Measurements from ENCODE around the gene STMN1.

The STMN1 gene

DNA sequence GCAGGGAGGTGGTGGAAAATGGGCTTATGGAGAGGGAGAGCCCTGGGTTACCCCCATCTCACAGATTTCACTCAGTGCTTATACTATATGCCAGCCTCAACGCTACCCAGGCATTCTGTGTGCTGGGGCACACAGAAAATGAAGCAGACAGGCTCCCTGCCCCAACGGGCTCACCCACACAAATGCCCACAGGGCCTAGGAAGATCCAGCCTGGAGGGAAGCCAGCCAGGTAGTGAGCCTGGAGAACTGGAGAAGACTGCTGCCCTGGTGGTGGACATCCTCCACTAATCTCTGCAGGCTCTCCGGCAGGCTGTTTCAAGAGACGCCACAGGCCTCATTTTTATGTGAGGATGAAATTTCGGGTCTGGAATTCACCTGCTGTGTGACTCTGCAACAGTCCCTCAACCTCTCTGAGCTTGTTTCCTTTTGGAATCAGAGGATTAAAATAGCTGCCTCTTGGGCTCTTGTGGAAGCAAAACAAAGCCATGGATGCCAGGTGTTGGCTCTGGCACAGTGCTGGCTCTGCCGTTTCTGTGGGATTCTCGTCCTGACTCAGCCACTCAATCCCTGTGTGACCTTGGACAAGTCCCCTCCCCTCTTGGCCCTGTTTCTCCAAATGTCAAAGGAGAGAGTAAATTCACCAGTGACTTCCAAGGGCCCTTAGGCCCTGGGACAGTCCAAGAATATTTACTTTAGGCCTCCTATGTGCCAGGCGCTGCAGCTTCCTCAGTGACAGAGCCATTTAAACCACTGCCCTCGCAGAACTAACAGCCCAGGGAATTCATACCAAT lies 34.3 kb downstream of the STMN1 start:
- Histone ChIP-seq H3K9me3 (ENCODE audit: control insufficient read depth, low read length) (no peaks in the 10 kb centered on the region), H2BK120ac (ENCODE audit: low read depth, low read length) (no peak overlapping the region), H3K4ac (ENCODE audit: low read depth in 1 of 2, low read length in 2 of 2) (no peak overlapping the region), H2AFZ (ENCODE audit: low read depth, low read length) (no peak overlapping the region), H3K4me3 (ENCODE audit: insufficient read depth in 1 of 2, low read depth in 1 of 2, low read length in 2 of 2) (no peak overlapping the region), H4K91ac (ENCODE audit: low read length) (no peak overlapping the region), H3K36me3 (ENCODE audit: control insufficient read depth in 1 of 2, insufficient read depth in 2 of 2, low read depth in 1 of 2, low read length in 2 of 2) (peaks cover 16 to 23% of the 10 kb centered on the region in 2 experiments), H3K18ac (ENCODE audit: low read depth in 1 of 2, low read length in 2 of 2) (no peak overlapping the region), H3K79me1 (replicated peaks; ENCODE audit: low read length, poor library complexity, severe bottlenecking) (peaks cover 25% of the 10 kb centered on the region), H3K27ac (ENCODE audit: low read length, poor library complexity, severe bottlenecking) (no peak overlapping the region), H3K9ac (ENCODE audit: low read length) (no peak overlapping the region), H4K8ac (ENCODE audit: low read length) (no peak overlapping the region), H3K4me2 (ENCODE audit: low read length, poor library complexity, severe bottlenecking) (no peak overlapping the region), H3K23ac (ENCODE audit: low read length in 2 of 2) (no peak overlapping the region), H2BK12ac (ENCODE audit: low read length in 2 of 2) (no peak overlapping the region), H2BK5ac (ENCODE audit: low read depth, low read length, poor library complexity, severe bottlenecking) (no peak overlapping the region), H2BK15ac (ENCODE audit: low read depth, poor library complexity, severe bottlenecking) (no peak overlapping the region), H3K14ac (ENCODE audit: low read length in 2 of 2) (no peak overlapping the region), H3K4me1 (ENCODE audit: control insufficient read depth, insufficient read depth, low read depth, low read length) (peaks cover 42% of the 10 kb centered on the region), H2AK5ac (ENCODE audit: low read length, severe bottlenecking) (no peak overlapping the region), H3K27me3 (ENCODE audit: control insufficient read depth in 1 of 2, insufficient read depth in 1 of 2, low read length in 2 of 2) (no peaks in the 10 kb centered on the region)
- no peak for DNase-seq
- WGBS = 89% methylated on average over 9 of the region's 9 CpGs

DNA sequence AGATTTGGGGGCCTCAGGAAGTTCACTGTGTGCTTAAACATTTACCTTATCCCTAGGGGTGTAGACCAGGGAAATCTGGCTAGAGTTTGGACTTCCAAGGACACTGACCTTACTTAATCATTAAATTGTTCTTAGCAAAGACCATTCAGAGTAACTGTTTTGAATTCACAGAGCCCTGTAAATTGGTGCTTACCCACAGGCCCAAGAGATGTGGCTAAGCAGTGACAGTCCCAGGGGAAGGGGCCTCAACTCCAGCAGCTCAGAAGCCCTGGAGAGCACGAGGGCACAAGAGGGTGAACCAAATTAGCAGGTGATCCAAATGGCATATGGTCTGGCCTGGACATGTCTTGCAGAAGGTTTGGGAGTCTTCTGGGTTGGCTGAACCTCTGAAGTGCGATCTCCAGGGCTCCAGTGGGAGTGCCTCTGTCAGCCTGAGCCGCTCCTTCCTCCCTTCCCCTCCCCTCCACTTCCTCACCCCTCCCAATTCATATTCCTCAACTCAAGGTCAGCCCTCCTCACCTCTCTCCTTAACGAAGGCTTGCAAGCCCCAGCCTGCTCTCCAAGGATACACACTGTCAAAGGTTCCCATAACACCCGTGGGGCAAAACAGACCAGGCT lies 35.0 kb downstream of the STMN1 start:
- H2BK120ac ChIP-seq (ENCODE audit: low read depth, low read length) = no peak overlapping the region
- H3K9me3 ChIP-seq (ENCODE audit: control insufficient read depth, low read length) = no peaks in the 10 kb centered on the region
- H3K27me3 ChIP-seq (ENCODE audit: control insufficient read depth in 1 of 2, insufficient read depth in 1 of 2, low read length in 2 of 2) = no peaks in the 10 kb centered on the region
- peaks cover 16 to 23% of the 10 kb centered on the region in 2 experiments for H3K36me3 ChIP-seq (ENCODE audit: control insufficient read depth in 1 of 2, insufficient read depth in 2 of 2, low read depth in 1 of 2, low read length in 2 of 2)
- H3K4me3 ChIP-seq (ENCODE audit: insufficient read depth in 1 of 2, low read depth in 1 of 2, low read length in 2 of 2) = no peak overlapping the region
- no peak overlapping the region for H3K18ac ChIP-seq (ENCODE audit: low read depth in 1 of 2, low read length in 2 of 2)
- no peak for DNase-seq
- no peak overlapping the region for H2BK15ac ChIP-seq (ENCODE audit: low read depth, poor library complexity, severe bottlenecking)
- H3K23ac ChIP-seq (ENCODE audit: low read length in 2 of 2) = no peak overlapping the region
- no peak overlapping the region for H2BK5ac ChIP-seq (ENCODE audit: low read depth, low read length, poor library complexity, severe bottlenecking)
- H3K14ac ChIP-seq (ENCODE audit: low read length in 2 of 2) = no peak overlapping the region
- no peak overlapping the region for H3K4me2 ChIP-seq (ENCODE audit: low read length, poor library complexity, severe bottlenecking)
- H2AFZ ChIP-seq (ENCODE audit: low read depth, low read length) = no peak overlapping the region
- peak overlapping the region; percentile 46 for H3K27ac ChIP-seq (ENCODE audit: low read length, poor library complexity, severe bottlenecking)
- peak overlapping the region; percentile 45 for H4K91ac ChIP-seq (ENCODE audit: low read length)
- H3K9ac ChIP-seq (ENCODE audit: low read length) = no peak overlapping the region
- 62% methylated on average over 4 of the region's 5 CpGs for WGBS
- H3K4me1 ChIP-seq (ENCODE audit: control insufficient read depth, insufficient read depth, low read depth, low read length) = peaks cover 45% of the 10 kb centered on the region
- no peak overlapping the region for H4K8ac ChIP-seq (ENCODE audit: low read length)
- H2BK12ac ChIP-seq (ENCODE audit: low read length in 2 of 2) = no peak overlapping the region
- H3K4ac ChIP-seq (ENCODE audit: low read depth in 1 of 2, low read length in 2 of 2) = no peak overlapping the region
- peak overlapping the region; percentile 46 for H2AK5ac ChIP-seq (ENCODE audit: low read length, severe bottlenecking)
- peaks cover 25% of the 10 kb centered on the region for H3K79me1 ChIP-seq (replicated peaks; ENCODE audit: low read length, poor library complexity, severe bottlenecking)

DNA sequence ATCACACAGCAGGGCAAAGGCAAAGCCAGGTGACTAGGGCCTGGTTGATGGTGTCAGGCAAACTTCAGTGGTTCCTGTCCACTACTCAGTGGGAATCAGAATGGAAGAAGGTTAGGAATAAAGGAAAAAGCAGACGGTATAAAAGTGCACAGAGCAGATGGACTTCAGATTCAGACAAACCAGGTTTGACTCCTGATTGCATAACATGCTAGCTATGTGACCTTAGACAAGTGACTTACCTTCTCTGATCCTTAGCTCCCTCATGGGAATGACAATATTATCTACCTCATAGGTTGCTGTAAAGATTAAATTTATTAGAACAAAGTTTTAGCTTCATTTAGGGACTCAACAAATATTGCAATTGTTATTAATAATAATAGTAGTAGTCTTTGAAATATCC lies 35.6 kb downstream of the STMN1 start:
- Histone ChIP-seq H3K18ac (ENCODE audit: low read depth in 1 of 2, low read length in 2 of 2) (no peak overlapping the region), H2BK120ac (ENCODE audit: low read depth, low read length) (no peak overlapping the region), H3K4ac (ENCODE audit: low read depth in 1 of 2, low read length in 2 of 2) (no peak overlapping the region), H2BK12ac (ENCODE audit: low read length in 2 of 2) (no peak overlapping the region), H3K9me3 (ENCODE audit: control insufficient read depth, low read length) (no peaks in the 10 kb centered on the region), H2BK5ac (ENCODE audit: low read depth, low read length, poor library complexity, severe bottlenecking) (no peak overlapping the region), H3K23ac (ENCODE audit: low read length in 2 of 2) (no peak overlapping the region), H3K27ac (ENCODE audit: low read length, poor library complexity, severe bottlenecking) (no peak overlapping the region), H2AK5ac (ENCODE audit: low read length, severe bottlenecking) (peak overlapping the region; percentile 58), H3K4me2 (ENCODE audit: low read length, poor library complexity, severe bottlenecking) (no peak overlapping the region), H2BK15ac (ENCODE audit: low read depth, poor library complexity, severe bottlenecking) (no peak overlapping the region), H3K27me3 (ENCODE audit: control insufficient read depth in 1 of 2, insufficient read depth in 1 of 2, low read length in 2 of 2) (no peaks in the 10 kb centered on the region), H3K14ac (ENCODE audit: low read length in 2 of 2) (no peak overlapping the region), H3K4me3 (ENCODE audit: insufficient read depth in 1 of 2, low read depth in 1 of 2, low read length in 2 of 2) (no peak overlapping the region), H4K8ac (ENCODE audit: low read length) (no peak overlapping the region), H4K91ac (ENCODE audit: low read length) (no peak overlapping the region), H2AFZ (ENCODE audit: low read depth, low read length) (no peak overlapping the region), H3K79me1 (replicated peaks; ENCODE audit: low read length, poor library complexity, severe bottlenecking) (peaks cover 25% of the 10 kb centered on the region), H3K4me1 (ENCODE audit: control insufficient read depth, insufficient read depth, low read depth, low read length) (peaks cover 47% of the 10 kb centered on the region), H3K9ac (ENCODE audit: low read length) (no peak overlapping the region), H3K36me3 (ENCODE audit: control insufficient read depth in 1 of 2, insufficient read depth in 2 of 2, low read depth in 1 of 2, low read length in 2 of 2) (peaks cover 16 to 23% of the 10 kb centered on the region in 2 experiments)
- no peak for DNase-seq
- 100% methylated on average over 1 of the region's 1 CpG for WGBS

DNA sequence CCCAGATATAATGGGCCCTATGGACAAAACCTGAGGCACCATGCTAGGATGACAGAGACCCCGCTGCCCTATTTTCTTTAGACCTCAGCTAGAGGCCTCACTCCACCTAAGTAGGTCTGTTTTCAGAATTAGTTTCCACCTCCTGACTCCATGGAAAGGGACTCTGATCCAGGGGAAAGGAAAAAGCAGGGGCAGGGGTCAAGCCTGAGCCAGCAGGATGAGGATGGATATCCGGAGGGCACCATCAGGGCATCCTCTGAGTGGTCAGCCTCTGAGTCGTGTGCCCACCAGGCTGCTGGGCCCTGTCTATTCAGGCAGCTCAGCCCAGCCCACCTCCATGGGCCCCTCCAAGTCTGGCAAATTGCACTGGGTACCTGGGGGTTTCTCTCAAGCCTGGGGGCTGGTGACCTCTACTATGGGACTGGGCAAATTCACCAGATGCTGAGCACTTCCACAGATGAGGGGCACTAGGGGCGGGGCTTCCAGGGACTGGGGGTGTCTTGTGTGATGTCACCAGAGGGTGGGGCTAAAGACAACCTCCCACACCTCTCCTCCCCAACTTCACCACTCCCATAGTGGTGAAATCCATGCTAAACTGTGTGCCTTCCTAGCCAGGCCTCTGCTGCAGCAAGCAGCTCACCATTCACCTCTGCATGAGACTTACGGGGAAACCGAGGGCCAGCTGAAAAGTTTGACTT lies 36.2 kb downstream of the STMN1 start:
- Histone ChIP-seq H3K4me1 (ENCODE audit: control insufficient read depth, insufficient read depth, low read depth, low read length) (peaks cover 47% of the 10 kb centered on the region), H3K14ac (ENCODE audit: low read length in 2 of 2) (no peak overlapping the region), H2BK120ac (ENCODE audit: low read depth, low read length) (no peak overlapping the region), H3K27me3 (ENCODE audit: control insufficient read depth in 1 of 2, insufficient read depth in 1 of 2, low read length in 2 of 2) (no peaks in the 10 kb centered on the region), H2BK5ac (ENCODE audit: low read depth, low read length, poor library complexity, severe bottlenecking) (no peak overlapping the region), H3K23ac (ENCODE audit: low read length in 2 of 2) (no peak overlapping the region), H2AFZ (ENCODE audit: low read depth, low read length) (no peak overlapping the region), H3K4ac (ENCODE audit: low read depth in 1 of 2, low read length in 2 of 2) (no peak overlapping the region), H2AK5ac (ENCODE audit: low read length, severe bottlenecking) (peak overlapping the region; percentile 58), H3K9me3 (ENCODE audit: control insufficient read depth, low read length) (no peaks in the 10 kb centered on the region), H3K9ac (ENCODE audit: low read length) (no peak overlapping the region), H3K4me3 (ENCODE audit: insufficient read depth in 1 of 2, low read depth in 1 of 2, low read length in 2 of 2) (no peak overlapping the region), H3K36me3 (ENCODE audit: control insufficient read depth in 1 of 2, insufficient read depth in 2 of 2, low read depth in 1 of 2, low read length in 2 of 2) (peaks cover 16 to 23% of the 10 kb centered on the region in 2 experiments), H3K4me2 (ENCODE audit: low read length, poor library complexity, severe bottlenecking) (no peak overlapping the region), H3K27ac (ENCODE audit: low read length, poor library complexity, severe bottlenecking) (no peak overlapping the region), H2BK12ac (ENCODE audit: low read length in 2 of 2) (no peak overlapping the region), H3K79me1 (replicated peaks; ENCODE audit: low read length, poor library complexity, severe bottlenecking) (peaks cover 25% of the 10 kb centered on the region), H2BK15ac (ENCODE audit: low read depth, poor library complexity, severe bottlenecking) (no peak overlapping the region), H3K18ac (ENCODE audit: low read depth in 1 of 2, low read length in 2 of 2) (no peak overlapping the region), H4K91ac (ENCODE audit: low read length) (no peak overlapping the region), H4K8ac (ENCODE audit: low read length) (no peak overlapping the region)
- WGBS = 82% methylated on average over 5 of the region's 6 CpGs
- DNase-seq = no peak

Measured in mesenchymal stem cell (in vitro differentiated cells and primary cell).